Activated CD4-positive, alpha-beta T cell treated with anti-CD3 and anti-CD28 coated beads for 24 hours (primary cell): Measurements from ENCODE around the gene PLXNA4.
"Not testable (repeated sequence)": the region's sequence is repeated elsewhere in the genome, so short reads cannot be mapped to it uniquely, and the experiment has no call there.

ENCODE experiments used
- DNase-seq, 2 donors: peaks; one replicate each; pipeline ENCODE4 v3.0.0-alpha.2; 2020; ENCODE audit warnings: low read depth in 2 of 2

The PLXNA4 gene

GRCh38 chr7:132392713-132393112 is 183.6 kb downstream of the PLXNA4 start:
- no peak for DNase-seq

- no peak for DNase-seq
Observed at GRCh38 chr7:132390705-132391104, 185.6 kb downstream of the PLXNA4 start.

DNA sequence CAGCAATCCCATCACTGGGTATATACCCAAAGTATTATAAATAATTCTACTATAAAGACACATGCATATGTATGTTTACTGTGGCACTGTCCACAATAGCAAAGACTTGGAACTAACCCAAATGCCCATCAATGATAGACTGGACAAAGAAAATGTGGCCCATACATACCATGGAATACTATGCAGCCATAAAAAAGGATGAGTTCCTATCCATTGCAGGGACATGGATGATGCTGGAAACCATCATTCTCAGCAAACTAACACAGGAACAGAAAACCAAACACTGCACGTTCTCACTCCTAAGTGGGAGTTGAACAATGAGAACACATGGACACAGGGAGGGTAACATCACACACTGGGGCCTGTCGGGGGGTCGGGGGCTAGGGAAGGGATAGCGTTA is 186.2 kb downstream of the PLXNA4 start:
- not testable (repeated sequence) for DNase-seq

- no peak for DNase-seq
Observed at GRCh38 chr7:132388688-132389087, 187.6 kb downstream of the PLXNA4 start.

- DNase-seq: no peak
Observed at GRCh38 chr7:132387596-132387995, 188.7 kb downstream of the PLXNA4 start.

DNA sequence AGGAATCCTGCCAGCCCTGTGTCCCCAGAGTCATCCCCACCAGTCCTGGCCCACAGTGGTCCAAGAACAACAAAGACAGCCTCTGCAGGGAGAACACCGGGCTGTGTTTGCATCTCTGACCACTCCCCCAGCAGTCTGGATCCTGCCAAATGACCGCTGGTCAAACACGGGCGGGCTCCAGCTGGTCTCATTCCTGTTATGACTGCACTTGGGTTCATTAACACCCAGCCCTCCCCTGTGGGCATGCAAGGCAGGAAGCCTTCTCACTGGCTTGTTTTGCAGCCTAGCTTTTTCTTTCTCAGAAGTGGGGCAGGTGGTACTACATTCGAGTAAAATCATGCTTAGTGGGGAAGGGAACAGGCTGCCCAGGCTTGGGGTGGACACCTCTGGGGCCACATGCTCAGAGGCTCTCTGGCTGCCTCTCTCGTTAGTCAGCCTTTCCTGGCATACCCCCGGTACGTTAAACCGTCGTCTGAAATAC is 190.0 kb downstream of the PLXNA4 start:
- no peak for DNase-seq

DNA sequence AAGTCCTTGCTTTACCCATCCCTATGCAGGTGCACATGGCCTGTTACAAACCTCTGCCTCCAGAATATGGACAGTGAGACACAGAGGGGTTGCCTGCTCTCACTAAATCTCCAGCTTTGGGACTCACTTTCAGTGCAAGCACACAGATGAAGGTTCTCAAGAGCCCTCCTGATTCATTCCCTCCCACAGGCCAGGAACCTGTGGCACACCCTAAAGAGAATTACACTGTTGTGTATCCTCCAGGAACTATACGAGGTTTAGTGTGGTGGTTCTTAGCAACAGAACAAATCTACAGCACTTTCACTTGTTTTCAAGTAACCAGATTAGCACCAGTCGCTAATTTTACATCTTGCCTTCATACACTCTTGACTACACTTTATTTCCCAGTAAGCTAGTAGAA is 192.3 kb downstream of the PLXNA4 start:
- DNase-seq: no peak

DNA sequence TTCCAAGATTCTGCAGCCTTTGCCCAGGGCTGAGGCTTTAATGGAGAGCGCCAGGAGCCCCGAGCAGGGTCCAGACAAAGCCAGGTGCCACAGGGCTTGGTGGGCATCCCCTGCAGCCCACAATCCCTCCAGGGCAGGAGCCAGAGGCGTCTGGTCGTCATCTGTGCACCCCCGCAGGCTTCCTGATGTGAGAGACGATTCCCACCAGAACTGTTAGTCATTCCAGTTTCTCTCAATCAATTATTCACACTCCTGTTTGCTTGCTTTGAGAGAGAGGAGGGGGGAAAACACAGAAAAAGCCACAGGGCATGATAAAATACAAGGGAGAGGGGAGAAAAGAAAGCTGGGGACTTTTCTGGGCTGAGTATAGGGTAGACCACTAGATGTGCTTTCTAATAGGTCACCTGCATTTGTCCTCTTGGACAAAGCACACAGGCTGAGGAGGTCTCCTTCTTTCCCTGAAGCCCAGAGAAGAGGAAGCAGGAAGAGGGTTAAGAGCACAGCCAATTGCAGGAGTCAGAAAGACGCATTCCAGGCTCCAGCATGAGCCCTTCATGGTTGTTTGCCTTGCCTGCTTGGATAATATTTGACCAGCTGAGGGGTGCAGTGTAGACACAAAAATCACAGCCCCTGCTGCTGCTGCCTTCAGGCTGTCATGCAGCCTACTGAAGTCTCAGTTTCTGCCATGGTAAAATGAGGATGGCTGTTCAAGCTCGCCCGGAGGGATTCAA is 194.4 kb downstream of the PLXNA4 start:
- DNase-seq: no peak

DNA sequence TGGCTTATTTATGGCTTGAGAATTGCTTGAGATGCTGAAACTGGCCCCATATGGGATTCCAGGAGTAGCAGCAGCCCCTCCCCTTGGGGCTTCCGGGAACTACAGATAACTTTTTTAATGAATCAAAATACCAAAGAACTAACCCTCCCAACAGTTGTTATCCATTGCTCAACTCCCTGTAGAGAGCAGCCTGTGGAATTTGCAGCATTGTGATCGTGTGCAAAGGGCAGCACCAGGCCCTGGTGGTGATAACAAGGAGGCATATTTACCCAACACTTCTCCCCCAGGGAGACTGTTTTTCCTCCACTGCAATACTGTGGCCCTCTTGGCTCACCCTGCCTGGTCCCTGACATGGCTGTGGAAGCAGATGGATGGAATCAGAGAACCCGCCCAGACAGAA is 196.2 kb downstream of the PLXNA4 start:
- DNase-seq: no peak

- no peak for DNase-seq
Observed at GRCh38 chr7:132379292-132379691, 197.0 kb downstream of the PLXNA4 start.

- no peak for DNase-seq
Observed at GRCh38 chr7:132377703-132378584, 198.3 kb downstream of the PLXNA4 start.

DNA sequence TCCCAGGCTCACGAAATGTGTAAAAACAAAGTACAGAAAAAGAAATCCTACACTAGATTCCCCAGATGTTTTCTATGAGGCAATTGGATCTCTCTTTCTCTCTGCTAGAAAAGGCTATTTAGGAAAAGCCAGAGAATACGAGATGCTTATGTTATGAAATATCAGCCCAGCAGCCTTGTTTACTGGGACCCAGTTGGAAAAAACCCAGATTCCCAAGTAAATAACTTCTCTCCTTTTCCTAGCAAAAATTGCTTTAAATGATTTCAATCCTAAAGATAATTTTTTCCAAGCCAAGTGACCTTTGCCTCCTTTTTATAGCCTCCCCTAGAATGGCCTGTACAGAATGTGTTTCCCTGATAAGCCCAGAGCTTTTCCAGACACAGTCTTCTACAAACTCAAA is 199.3 kb downstream of the PLXNA4 start:
- no peak for DNase-seq

GRCh38 chr7:132376361-132377013 is 199.8 kb downstream of the PLXNA4 start:
- DNase-seq: no peak

DNA sequence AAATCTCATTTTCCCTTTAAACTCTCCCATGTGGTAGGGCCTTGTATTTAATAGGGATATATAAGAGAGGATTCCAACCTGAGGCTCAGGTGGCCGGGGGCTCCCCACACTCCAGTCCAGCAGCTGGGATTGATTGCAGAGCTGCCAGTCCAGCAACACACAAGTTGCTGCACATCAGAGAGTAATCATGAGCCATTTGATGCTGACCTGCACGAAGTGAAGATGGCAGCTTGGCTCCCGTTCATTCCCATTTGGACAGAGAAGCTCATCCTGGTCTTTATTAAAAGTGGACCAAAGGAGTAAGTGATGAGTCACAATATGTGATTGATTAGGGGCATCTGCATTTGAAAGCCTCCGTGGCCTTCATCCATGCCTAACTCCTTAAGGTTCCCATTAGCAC is 202.4 kb downstream of the PLXNA4 start:
- DNase-seq: no peak

DNA sequence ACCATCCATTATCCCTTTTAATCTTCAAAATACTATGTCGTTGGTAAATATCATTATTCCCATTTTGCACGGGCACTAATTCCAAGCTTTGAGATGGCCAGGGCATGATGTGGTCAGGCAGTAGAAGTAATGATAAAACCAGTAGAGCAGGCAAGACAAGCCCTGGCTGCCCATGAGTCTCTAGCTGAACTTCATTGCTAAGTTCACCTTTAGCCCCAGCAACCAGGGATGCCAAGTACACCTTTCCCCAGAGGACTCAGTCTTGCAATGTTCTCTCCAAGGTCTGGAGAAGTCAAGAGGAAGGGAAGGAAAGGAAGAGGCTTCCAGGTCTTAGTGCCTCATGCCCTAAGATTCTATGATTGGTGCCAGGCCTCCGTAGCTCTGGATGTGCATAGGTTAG is 203.2 kb downstream of the PLXNA4 start:
- no peak for DNase-seq

DNA sequence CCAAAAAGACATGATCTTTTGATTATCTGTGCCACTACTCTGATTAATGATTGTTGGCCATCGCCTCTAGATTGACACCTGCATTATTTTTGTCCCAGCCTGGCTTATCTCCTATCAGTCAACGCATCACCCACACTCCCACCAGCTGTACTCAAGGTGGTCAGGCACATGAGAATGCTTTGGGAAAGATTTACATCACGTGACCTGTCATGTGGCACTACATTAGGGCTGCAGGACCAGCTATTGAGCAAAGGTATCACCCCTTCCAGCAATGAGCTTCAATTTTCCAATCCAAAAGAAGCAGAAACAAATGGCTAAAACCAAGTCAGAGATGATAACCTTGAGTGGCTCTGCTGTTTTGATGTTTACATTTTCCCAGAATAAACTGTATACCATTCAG is 204.3 kb downstream of the PLXNA4 start:
- no peak for DNase-seq

DNA sequence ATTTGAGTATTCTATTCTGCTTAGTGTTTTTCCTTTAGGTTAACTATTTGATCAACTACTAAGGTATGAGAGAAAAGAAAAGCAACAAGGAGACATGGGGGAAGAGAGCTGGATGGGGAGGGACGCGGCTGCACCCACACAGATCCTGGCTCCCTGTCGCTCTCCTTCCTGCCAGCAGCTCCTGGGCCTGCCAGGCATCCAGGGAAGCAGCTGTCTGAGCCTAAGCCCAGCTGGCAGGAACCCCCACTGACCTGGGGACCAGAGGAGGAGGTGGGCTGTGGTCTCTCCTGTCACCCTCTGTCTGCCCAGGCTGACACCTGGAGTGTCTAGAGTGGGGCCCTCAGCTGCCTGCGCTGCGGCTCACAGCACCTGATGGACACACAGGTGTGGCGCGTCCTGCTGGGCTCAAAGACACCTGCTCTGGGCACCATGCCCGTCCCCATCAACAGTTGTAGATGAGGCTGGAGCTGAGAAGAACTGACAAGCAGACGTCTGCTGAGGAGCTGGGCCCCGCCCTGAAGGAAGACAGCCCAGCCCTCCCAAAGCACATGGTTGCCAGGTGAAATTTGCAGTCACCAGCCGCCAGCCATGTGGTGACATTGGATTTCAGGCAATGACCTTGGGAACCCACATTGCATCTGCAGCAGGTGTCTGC is 207.9 kb downstream of the PLXNA4 start:
- DNase-seq: no peak

GRCh38 chr7:132367795-132368194 is 208.5 kb downstream of the PLXNA4 start:
- DNase-seq: no peak

DNA sequence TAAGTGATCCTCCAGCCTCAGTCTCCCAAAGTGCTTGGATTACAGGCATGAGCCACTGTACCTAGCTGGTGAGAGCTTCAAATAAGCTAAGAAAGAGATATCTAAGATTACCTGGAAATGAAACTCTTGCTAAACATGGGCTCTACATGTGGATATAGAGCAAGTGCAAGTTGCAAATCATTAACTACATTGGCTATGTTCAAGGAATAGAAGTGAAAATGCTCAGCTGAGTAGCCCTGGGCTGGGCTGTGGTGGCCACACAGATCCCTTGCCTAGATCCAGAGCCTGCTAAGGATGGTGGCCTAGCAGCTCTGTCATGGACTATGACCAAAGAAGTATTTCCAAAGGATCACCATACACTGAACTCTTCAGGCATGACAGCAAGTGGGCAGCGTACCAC is 209.3 kb downstream of the PLXNA4 start:
- no peak for DNase-seq

GRCh38 chr7:132364226-132364625 is 212.0 kb downstream of the PLXNA4 start:
- DNase-seq: no peak

GRCh38 chr7:132362059-132362458 is 214.2 kb downstream of the PLXNA4 start:
- no peak for DNase-seq

GRCh38 chr7:132361146-132361545 is 215.1 kb downstream of the PLXNA4 start:
- DNase-seq: no peak
